H9 (cell line): ENCODE measurements around the gene DNHD1. TPM values are rescaled to one million over a fixed set of nuclear protein-coding genes. Genes with fewer than 3 reads are reported as not detected.

ENCODE experiments used
- DNase-seq: peaks from one replicate; pipeline ENCODE4 v3.0.0-alpha.2; 2017
- H2AFZ ChIP-seq: one replicate; pipeline ENCODE4 v1.6.1; 2013; ENCODE audit warnings: mild to moderate bottlenecking, low read length, control low read depth, moderate library complexity
- H2AK5ac ChIP-seq: 2 replicates; pipeline ENCODE4 v1.6.1; 2013; ENCODE audit warnings: low read length, control low read depth, mixed read lengths; ENCODE audit not compliant: insufficient read length
- H2BK120ac ChIP-seq: one replicate; pipeline ENCODE4 v1.6.1; 2013; ENCODE audit warnings: low read depth, mild to moderate bottlenecking, low read length, control low read depth, inconsistent platforms; ENCODE audit not compliant: poor library complexity, severe bottlenecking
- H2BK12ac ChIP-seq: 2 replicates; pipeline ENCODE4 v1.6.1; 2013; ENCODE audit warnings: low read length, control low read depth, mixed read lengths, low read depth; ENCODE audit not compliant: insufficient read length
- H2BK15ac ChIP-seq: 2 replicates; pipeline ENCODE4 v1.6.1; 2013; ENCODE audit warnings: low read depth, low read length, control low read depth
- H2BK20ac ChIP-seq: one replicate; pipeline ENCODE4 v1.6.1; 2013; ENCODE audit warnings: low read depth, mild to moderate bottlenecking, low read length, control low read depth, inconsistent platforms; ENCODE audit not compliant: poor library complexity, severe bottlenecking
- H2BK5ac ChIP-seq: 2 replicates; pipeline ENCODE4 v1.6.1; 2013; ENCODE audit warnings: low read length, control low read depth, mixed read lengths; ENCODE audit not compliant: insufficient read length
- H3K14ac ChIP-seq: 2 replicates; pipeline ENCODE4 v1.6.1; 2013; ENCODE audit warnings: low read length, control low read depth; ENCODE audit not compliant: insufficient read depth
- H3K18ac ChIP-seq: 2 replicates; pipeline ENCODE4 v1.6.1; 2013; ENCODE audit warnings: low read depth, mild to moderate bottlenecking, mixed read lengths, low read length, control low read depth; ENCODE audit not compliant: insufficient read length
- H3K23ac ChIP-seq: 2 replicates; pipeline ENCODE4 v1.6.1; 2013; ENCODE audit warnings: low read length, control low read depth, mixed read lengths, low read depth; ENCODE audit not compliant: insufficient read length
- H3K23me2 ChIP-seq: 2 replicates; pipeline ENCODE4 v1.6.1; 2013; ENCODE audit warnings: low read depth, mild to moderate bottlenecking, mixed read lengths, low read length, control low read depth; ENCODE audit not compliant: insufficient read length, poor library complexity, severe bottlenecking
- H3K27ac ChIP-seq: 2 replicates; pipeline ENCODE4 v1.5.1; 2013; ENCODE audit warnings: low read length, control low read depth, mixed read lengths, low read depth; ENCODE audit not compliant: insufficient read length
- H3K27me3 ChIP-seq: 2 replicates; pipeline ENCODE4 v1.6.1; 2013; ENCODE audit warnings: low read length, control low read depth, inconsistent platforms; ENCODE audit not compliant: insufficient read depth
- H3K4ac ChIP-seq: 2 replicates; pipeline ENCODE4 v1.6.1; 2013; ENCODE audit warnings: low read depth, mild to moderate bottlenecking, control low read depth, inconsistent platforms, low read length, moderate library complexity
- H3K4me1 ChIP-seq: 2 replicates; pipeline ENCODE4 v1.6.1; 2013; ENCODE audit warnings: low read length, control low read depth, inconsistent platforms; ENCODE audit not compliant: insufficient read depth
- H3K4me2 ChIP-seq: 2 replicates; pipeline ENCODE4 v1.6.1; 2013; ENCODE audit warnings: low read length, control low read depth, mixed read lengths; ENCODE audit not compliant: insufficient read length, insufficient read depth
- H3K56ac ChIP-seq: 2 replicates; pipeline ENCODE4 v1.6.1; 2013; ENCODE audit warnings: low read depth, mild to moderate bottlenecking, mixed read lengths, low read length, control low read depth; ENCODE audit not compliant: insufficient read length
- H3K79me1 ChIP-seq: 2 replicates; pipeline ENCODE4 v1.6.1; 2013; ENCODE audit warnings: low read depth, mild to moderate bottlenecking, moderate library complexity, low read length, control low read depth, inconsistent platforms; ENCODE audit not compliant: insufficient read depth, poor library complexity, severe bottlenecking
- H3K79me2 ChIP-seq: 2 replicates; pipeline ENCODE4 v1.6.1; 2013; ENCODE audit warnings: low read length, control low read depth, inconsistent platforms; ENCODE audit not compliant: insufficient read depth
- H3K9ac ChIP-seq: 2 replicates; pipeline ENCODE4 v1.6.1; 2013; ENCODE audit warnings: low read length, control low read depth, mixed read lengths; ENCODE audit not compliant: insufficient read length; ENCODE audit errors: extremely low read depth
- H3K9me3 ChIP-seq: one replicate; pipeline ENCODE4 v1.6.1; 2013; ENCODE audit warnings: low read depth, low read length, inconsistent platforms; ENCODE audit not compliant: control insufficient read depth
- H3T11ph ChIP-seq: one replicate; pipeline ENCODE4 v1.6.1; 2013; ENCODE audit warnings: mild to moderate bottlenecking, low read length, control low read depth, inconsistent platforms
- H4K20me1 ChIP-seq: one replicate; pipeline ENCODE4 v1.6.1; 2013; ENCODE audit not compliant: control insufficient read depth, insufficient read length, insufficient read depth
- H4K5ac ChIP-seq: 2 replicates; pipeline ENCODE4 v1.6.1; 2013; ENCODE audit warnings: low read depth, mild to moderate bottlenecking, mixed read lengths, low read length, control low read depth; ENCODE audit not compliant: insufficient read length
- H4K8ac ChIP-seq: replicated peaks from 2 replicates; pipeline ENCODE4 v1.6.1; 2013; ENCODE audit warnings: low read length, control low read depth, mixed read lengths, low read depth; ENCODE audit not compliant: insufficient read length
- H4K91ac ChIP-seq: 2 replicates; pipeline ENCODE4 v1.6.1; 2013; ENCODE audit warnings: low read depth, mild to moderate bottlenecking, moderate library complexity, mixed read lengths, low read length, control low read depth; ENCODE audit not compliant: insufficient read length
- H3K27ac Mint-ChIP-seq, 3 experiments: 2 replicates in 2 of 3; 3 replicates in 1 of 3; pipeline ENCODE4 v1.8.0; 2020 to 2021; ENCODE audit warnings: mixed read lengths in 3 of 3, mild to moderate bottlenecking in 1 of 3, moderate library complexity in 1 of 3
- H3K27me3 Mint-ChIP-seq: 2 replicates; pipeline ENCODE4 v1.8.0; 2021; ENCODE audit warnings: low read depth, mild to moderate bottlenecking, moderate library complexity, mixed read lengths
- H3K36me3 Mint-ChIP-seq, 3 experiments: 2 replicates in 2 of 3; 3 replicates in 1 of 3; pipeline ENCODE4 v1.8.0; 2020 to 2021; ENCODE audit warnings: low read depth in 3 of 3, mixed read lengths in 3 of 3; ENCODE audit not compliant: insufficient read depth in 1 of 3
- H3K4me1 Mint-ChIP-seq, 2 experiments: 2 replicates each; pipeline ENCODE4 v1.8.0; 2020; ENCODE audit warnings: mixed read lengths in 2 of 2
- H3K4me3 Mint-ChIP-seq, 2 experiments: 2 replicates in 1 of 2; 3 replicates in 1 of 2; pipeline ENCODE4 v1.8.0; 2020 to 2021; ENCODE audit warnings: mild to moderate bottlenecking in 2 of 2, mixed read lengths in 2 of 2, moderate library complexity in 1 of 2
- H3K9me3 Mint-ChIP-seq, 2 experiments: 2 replicates in 1 of 2; 3 replicates in 1 of 2; pipeline ENCODE4 v1.8.0; 2020; ENCODE audit warnings: mild to moderate bottlenecking in 2 of 2, mixed read lengths in 2 of 2, moderate library complexity in 1 of 2
- total RNA-seq: library from RNA; stranded (reverse); gene quantifications from 2 replicates; pipeline ENCODE4 v1.2.1, GENCODE V29; 2021
- TF ChIP-seq, protein P1 (sequence below): fragments of 200-600 bp; sonication (generic); conservative IDR thresholded peaks from 3 replicates; pipeline ENCODE4 v1.8.0; 2021; ENCODE audit warnings: antibody characterized with exemption, mild to moderate bottlenecking

The DNHD1 gene
- total RNA-seq, 1 experiment from 2014 or later = 3.5 TPM

DNA sequence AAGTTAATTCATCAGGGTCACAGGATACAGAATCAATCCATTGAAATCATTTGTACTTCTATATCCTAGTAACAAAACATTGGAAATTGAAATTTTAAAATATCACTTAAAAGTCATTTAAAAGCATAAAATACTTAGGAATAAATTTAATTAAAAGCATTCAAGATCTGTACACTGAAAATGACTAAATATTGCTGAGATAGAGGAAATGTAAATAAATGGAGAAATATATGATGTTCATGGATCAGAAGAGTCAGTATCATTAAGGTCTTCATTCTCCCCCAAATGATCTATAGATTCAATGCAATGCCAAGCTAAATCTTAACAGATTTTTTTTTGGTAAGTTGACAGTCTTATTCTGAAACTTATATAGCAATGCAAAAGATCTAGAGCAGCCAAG is 56.6 kb downstream of the DNHD1 start:
- no peak overlapping the region for H3K14ac ChIP-seq
- no peak overlapping the region for H3T11ph ChIP-seq
- H3K23ac ChIP-seq = no peak overlapping the region
- H2BK15ac ChIP-seq = no peak overlapping the region
- Mint-ChIP-seq H3K27ac (no peak overlapping the region), H3K27me3 (no peaks in the 10 kb centered on the region; the same call in none of the 2 replicates), H3K36me3 (no peaks in the 10 kb centered on the region), H3K4me1 (no peaks in the 10 kb centered on the region), H3K9me3 (no peaks in the 10 kb centered on the region), H3K4me3 (no peak overlapping the region)
- no peak overlapping the region for H2BK5ac ChIP-seq
- no peak overlapping the region for H3K9ac ChIP-seq
- H3K27ac ChIP-seq = no peak overlapping the region
- DNase-seq = no peak
- no peak overlapping the region for H4K91ac ChIP-seq
- H3K9me3 ChIP-seq = no peaks in the 10 kb centered on the region
- no peaks in the 10 kb centered on the region for H3K27me3 ChIP-seq
- no peaks in the 10 kb centered on the region for H3K79me1 ChIP-seq
- TF ChIP-seq, protein P1, sequence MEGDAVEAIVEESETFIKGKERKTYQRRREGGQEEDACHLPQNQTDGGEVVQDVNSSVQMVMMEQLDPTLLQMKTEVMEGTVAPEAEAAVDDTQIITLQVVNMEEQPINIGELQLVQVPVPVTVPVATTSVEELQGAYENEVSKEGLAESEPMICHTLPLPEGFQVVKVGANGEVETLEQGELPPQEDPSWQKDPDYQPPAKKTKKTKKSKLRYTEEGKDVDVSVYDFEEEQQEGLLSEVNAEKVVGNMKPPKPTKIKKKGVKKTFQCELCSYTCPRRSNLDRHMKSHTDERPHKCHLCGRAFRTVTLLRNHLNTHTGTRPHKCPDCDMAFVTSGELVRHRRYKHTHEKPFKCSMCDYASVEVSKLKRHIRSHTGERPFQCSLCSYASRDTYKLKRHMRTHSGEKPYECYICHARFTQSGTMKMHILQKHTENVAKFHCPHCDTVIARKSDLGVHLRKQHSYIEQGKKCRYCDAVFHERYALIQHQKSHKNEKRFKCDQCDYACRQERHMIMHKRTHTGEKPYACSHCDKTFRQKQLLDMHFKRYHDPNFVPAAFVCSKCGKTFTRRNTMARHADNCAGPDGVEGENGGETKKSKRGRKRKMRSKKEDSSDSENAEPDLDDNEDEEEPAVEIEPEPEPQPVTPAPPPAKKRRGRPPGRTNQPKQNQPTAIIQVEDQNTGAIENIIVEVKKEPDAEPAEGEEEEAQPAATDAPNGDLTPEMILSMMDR = no peak
- H3K4me1 ChIP-seq = no peaks in the 10 kb centered on the region
- H3K56ac ChIP-seq = no peak overlapping the region
- no peak overlapping the region for H3K4ac ChIP-seq
- H2AFZ ChIP-seq = no peak overlapping the region
- no peaks in the 10 kb centered on the region for H3K23me2 ChIP-seq
- H4K5ac ChIP-seq = no peak overlapping the region
- H3K18ac ChIP-seq = no peak overlapping the region
- H4K20me1 ChIP-seq = no peaks in the 10 kb centered on the region
- H3K4me2 ChIP-seq = no peak overlapping the region
- H2BK20ac ChIP-seq = no peak overlapping the region
- H3K79me2 ChIP-seq = no peaks in the 10 kb centered on the region
- H2BK120ac ChIP-seq = no peak overlapping the region
- no peak overlapping the region for H2AK5ac ChIP-seq
- no peak overlapping the region for H2BK12ac ChIP-seq
- H4K8ac ChIP-seq = no peak overlapping the region
